HL-60/S4 treated with phorbol 12-myristate 13-acetate at 8.2 ng/mL for 4 days and 3 days (cell line): ENCODE results near the gene PPIL1.

Source experiments
- in situ Hi-C: fragments of 300-500 bp; cut with MboI; formaldehyde crosslinking; loops from 2 replicates; pipeline ENCODE4 v1.15.0; 2022; ENCODE audit warnings: low sequenced_read_pairs

PPIL1 gene

GRCh38 chr6:36837022-36837339, 37.6 kb downstream of the PPIL1 start:
- in situ Hi-C loops = no loop called here

- in situ Hi-C loops = no loop called here
Observed at GRCh38 chr6:36836111-36837021, 38.2 kb downstream of the PPIL1 start.

GRCh38 chr6:36834576-36835341, 39.8 kb downstream of the PPIL1 start:
- in situ Hi-C loops = no loop called here

- in situ Hi-C loops = no loop called here
Observed at GRCh38 chr6:36833182-36833789, 41.3 kb downstream of the PPIL1 start.

GRCh38 chr6:36832313-36832712, 42.3 kb downstream of the PPIL1 start:
- in situ Hi-C loops = no loop called here

GRCh38 chr6:36830577-36830976, 44.0 kb downstream of the PPIL1 start:
- in situ Hi-C loops = no loop called here

GRCh38 chr6:36829919-36830544, 44.6 kb downstream of the PPIL1 start:
- in situ Hi-C loops = no loop called here

GRCh38 chr6:36827261-36828079, 47.1 kb downstream of the PPIL1 start:
- in situ Hi-C loops = no loop called here

- in situ Hi-C loops = no loop called here
Observed at GRCh38 chr6:36826520-36827227, 47.9 kb downstream of the PPIL1 start.

GRCh38 chr6:36825994-36826393, 48.6 kb downstream of the PPIL1 start:
- in situ Hi-C loops = no loop called here

GRCh38 chr6:36825452-36825851, 49.2 kb downstream of the PPIL1 start:
- in situ Hi-C loops = no loop called here

- in situ Hi-C loops = no loop called here
Observed at GRCh38 chr6:36824253-36824652, 50.4 kb downstream of the PPIL1 start.

GRCh38 chr6:36823421-36824096, 51.0 kb downstream of the PPIL1 start:
- in situ Hi-C loops = no loop called here

GRCh38 chr6:36822506-36823269, 51.9 kb downstream of the PPIL1 start:
- in situ Hi-C loops = no loop called here

- in situ Hi-C loops = no loop called here
Observed at GRCh38 chr6:36821581-36822335, 52.8 kb downstream of the PPIL1 start.

- in situ Hi-C loops = no loop called here
Observed at GRCh38 chr6:36820700-36821580, 53.7 kb downstream of the PPIL1 start.

GRCh38 chr6:36818756-36819155, 55.8 kb downstream of the PPIL1 start:
- in situ Hi-C loops = no loop called here
